KOPT-K1 (cell line): ENCODE results near the gene OGFR.

Source experiments
- H3K27ac ChIP-seq: fragments of 200-600 bp; sonication (generic); 2 replicates; pipeline ENCODE4 v1.5.1; 2016; ENCODE audit warnings: antibody characterized with exemption, mild to moderate bottlenecking, low read depth, low read length; ENCODE audit not compliant: poor library complexity, severe bottlenecking
- H3K36me3 ChIP-seq: fragments of 200-600 bp; sonication (generic); 2 replicates; pipeline ENCODE4 v1.5.1; 2017; ENCODE audit warnings: antibody characterized with exemption, mild to moderate bottlenecking, low read length, moderate library complexity; ENCODE audit not compliant: insufficient read depth
- H3K9me3 ChIP-seq: fragments of 200-600 bp; sonication (generic); 2 replicates; pipeline ENCODE4 v1.5.1; 2017; ENCODE audit warnings: antibody characterized with exemption, low read length, mild to moderate bottlenecking; ENCODE audit not compliant: insufficient read depth, poor library complexity, severe bottlenecking

Gene OGFR

DNA sequence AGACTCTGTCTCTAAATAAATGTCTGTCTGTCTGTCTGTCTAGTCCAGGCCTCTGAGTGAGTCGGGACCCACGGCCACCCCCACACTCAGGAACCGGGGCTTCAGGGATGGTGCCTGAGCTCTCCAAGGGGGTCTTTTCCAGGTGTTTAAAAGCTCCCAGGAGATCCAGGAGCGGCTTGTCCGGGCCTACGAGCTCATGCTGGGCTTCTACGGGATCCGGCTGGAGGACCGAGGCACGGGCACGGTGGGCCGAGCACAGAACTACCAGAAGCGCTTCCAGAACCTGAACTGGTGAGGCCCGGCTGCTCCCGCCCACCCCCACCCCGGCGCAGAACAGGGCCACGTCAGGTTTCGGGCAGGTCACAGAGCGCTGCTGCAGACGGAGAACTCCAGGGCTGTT is 6.7 kb downstream of the OGFR start:
- Histone ChIP-seq H3K9me3 (no peaks in the 10 kb centered on the region), H3K27ac (no peak overlapping the region), H3K36me3 (peaks cover 68% of the 10 kb centered on the region)

DNA sequence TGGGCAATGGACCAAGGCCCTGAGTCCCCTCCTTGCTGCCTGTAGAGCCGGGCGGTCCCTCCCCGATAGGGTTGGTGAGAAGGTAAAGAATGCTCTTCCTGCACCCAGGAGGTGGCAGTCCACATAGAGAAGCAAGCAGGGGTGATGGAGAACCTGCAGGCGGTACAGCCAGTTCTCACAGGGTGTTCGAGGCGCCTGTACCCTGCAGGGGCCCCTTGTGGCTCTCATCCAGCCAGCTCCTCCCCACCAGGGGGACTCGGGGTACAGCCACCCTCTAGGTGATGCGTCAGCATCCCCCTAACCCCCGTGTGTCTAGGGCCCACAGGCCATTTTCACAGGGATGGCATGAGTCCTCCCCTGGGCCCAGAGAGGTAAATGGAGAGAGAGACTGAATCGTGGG is 7.1 kb downstream of the OGFR start:
- no peak overlapping the region for H3K27ac ChIP-seq
- peaks cover 64% of the 10 kb centered on the region for H3K36me3 ChIP-seq
- H3K9me3 ChIP-seq = no peaks in the 10 kb centered on the region

DNA sequence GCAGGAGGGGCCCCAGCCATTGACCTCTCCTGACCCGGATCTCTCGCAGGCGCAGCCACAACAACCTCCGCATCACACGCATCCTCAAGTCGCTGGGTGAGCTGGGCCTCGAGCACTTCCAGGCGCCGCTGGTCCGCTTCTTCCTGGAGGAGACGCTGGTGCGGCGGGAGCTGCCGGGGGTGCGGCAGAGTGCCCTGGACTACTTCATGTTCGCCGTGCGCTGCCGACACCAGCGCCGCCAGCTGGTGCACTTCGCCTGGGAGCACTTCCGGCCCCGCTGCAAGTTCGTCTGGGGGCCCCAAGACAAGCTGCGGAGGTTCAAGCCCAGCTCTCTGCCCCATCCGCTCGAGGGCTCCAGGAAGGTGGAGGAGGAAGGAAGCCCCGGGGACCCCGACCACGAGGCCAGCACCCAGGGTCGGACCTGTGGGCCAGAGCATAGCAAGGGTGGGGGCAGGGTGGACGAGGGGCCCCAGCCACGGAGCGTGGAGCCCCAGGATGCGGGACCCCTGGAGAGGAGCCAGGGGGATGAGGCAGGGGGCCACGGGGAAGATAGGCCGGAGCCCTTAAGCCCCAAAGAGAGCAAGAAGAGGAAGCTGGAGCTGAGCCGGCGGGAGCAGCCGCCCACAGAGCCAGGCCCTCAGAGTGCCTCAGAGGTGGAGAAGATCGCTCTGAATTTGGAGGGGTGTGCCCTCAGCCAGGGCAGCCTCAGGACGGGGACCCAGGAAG is 7.7 kb downstream of the OGFR start:
- Histone ChIP-seq H3K27ac (no peak overlapping the region), H3K9me3 (no peaks in the 10 kb centered on the region), H3K36me3 (peaks cover 57% of the 10 kb centered on the region)

DNA sequence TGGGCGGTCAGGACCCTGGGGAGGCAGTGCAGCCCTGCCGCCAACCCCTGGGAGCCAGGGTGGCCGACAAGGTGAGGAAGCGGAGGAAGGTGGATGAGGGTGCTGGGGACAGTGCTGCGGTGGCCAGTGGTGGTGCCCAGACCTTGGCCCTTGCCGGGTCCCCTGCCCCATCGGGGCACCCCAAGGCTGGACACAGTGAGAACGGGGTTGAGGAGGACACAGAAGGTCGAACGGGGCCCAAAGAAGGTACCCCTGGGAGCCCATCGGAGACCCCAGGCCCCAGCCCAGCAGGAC is 8.2 kb downstream of the OGFR start:
- Histone ChIP-seq H3K9me3 (no peaks in the 10 kb centered on the region), H3K27ac (no peak overlapping the region), H3K36me3 (peaks cover 52% of the 10 kb centered on the region)

DNA sequence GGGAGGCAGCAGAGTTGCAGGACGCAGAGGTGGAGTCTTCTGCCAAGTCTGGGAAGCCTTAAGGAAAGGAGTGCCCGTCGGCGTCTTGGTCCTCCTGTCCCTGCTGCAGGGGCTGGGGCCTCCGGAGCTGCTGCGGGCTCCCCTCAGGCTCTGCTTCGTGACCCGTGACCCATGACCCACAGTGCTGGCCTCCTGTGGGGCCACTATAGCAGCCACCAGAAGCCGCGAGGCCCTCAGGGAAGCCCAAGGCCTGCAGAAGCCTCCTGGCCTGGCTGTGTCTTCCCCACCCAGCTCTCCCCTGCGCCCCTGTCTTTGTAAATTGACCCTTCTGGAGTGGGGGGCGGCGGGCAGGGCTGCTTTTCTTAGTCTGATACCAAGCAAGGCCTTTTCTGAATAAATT is 9.0 kb downstream of the OGFR start:
- Histone ChIP-seq H3K9me3 (no peaks in the 10 kb centered on the region), H3K36me3 (peaks cover 45% of the 10 kb centered on the region)

DNA sequence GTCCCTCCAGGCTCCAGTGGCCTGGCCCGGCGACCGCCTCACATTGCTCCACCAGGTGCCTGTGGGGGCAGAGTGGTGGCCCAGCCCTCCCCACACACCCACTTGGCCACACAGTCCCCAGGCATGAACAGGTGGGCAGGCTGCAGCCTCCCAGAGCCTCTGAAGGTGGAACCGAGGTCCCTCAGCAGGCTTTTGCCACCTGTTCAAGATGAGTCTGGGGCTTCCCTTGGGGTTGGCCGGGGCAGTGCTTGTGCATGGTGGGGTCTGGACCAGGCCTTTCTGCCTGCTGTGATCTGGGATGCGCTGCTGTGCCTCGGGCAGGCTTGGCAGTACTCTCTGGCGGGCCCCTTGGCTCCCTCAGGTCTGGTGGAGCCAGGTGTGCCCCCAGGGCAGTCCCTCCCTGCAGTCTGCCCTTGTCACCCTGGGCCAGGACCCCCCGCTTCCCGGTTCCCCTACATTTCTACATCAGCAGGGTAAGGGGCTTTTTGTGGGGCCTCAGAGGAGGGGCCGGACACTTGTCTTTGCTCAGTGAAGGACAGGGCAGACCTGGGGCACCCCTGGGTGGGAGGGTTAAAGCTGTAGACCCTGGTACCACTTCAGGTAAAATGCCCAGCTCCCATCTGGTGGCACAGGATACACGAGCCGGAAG is 9.5 kb downstream of the OGFR start:
- H3K9me3 ChIP-seq = no peaks in the 10 kb centered on the region
- H3K27ac ChIP-seq = no peak overlapping the region
- H3K36me3 ChIP-seq = peaks cover 39% of the 10 kb centered on the region

More for the DNA sequence above, 9.0 kb downstream of the OGFR start:
- H3K27ac ChIP-seq = no peak overlapping the region

DNA sequence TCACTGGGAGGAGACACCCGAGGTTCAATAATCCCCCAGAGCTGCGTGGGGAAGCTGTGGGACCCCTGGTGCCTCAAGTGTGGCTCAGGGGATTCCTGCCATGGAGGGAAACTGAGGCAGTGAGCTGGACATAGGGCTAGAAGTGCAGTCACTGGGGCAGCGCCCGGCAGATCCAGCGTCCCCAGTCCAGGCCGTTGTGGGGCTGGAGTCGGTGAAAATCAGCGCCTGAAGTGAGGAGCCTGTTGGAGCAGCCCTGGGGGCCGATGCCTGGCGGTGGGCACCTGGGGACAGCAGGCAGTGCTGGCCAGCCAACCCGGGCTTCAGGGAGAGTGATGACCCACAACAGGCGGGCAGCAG is 10.1 kb downstream of the OGFR start:
- Histone ChIP-seq H3K27ac (no peak overlapping the region), H3K36me3 (peaks cover 34% of the 10 kb centered on the region), H3K9me3 (no peaks in the 10 kb centered on the region)

DNA sequence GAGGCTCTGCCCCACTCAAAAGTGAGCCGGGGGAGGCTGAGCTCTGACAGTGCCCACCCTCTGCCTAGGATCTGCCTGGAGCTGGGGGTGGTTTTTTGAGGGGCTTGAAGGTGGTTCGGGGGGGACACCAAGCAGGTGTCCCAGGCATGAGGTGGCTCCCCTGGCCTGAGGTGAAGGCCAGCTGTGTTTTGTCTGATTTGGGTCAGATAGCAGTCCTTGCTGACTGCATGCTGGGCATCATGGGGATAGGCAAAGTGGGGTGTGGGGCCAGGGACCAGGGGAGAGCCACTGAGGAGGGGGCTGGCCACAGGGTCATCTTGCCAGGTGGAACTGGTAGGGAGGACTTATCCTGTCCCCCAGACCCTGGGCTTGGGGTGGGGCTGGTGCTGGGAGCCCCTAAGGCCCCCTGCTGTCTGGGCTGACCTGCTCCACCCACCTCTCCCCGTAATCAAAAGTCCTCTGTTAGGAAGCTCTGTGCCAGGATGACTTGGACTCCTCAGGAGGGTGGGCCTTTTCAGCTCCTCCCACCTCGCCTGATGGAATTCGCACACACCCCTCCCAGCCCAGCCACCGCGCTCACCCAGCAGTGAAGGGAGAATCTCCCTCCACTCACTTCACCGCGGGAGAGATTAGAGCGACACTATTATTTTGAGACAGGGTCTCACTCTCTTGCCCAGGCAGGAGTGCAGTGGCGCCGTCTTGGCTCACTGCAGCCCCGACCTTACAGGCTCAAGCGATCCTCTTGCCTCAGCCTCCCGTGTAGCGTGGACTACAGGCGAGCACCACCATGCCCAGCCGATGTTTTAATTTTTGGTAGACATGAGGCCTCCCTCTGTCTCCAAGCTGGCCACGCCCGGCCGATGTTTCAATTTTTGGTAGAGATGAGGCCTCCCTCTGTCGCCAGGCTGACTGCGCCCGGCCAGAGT is 10.7 kb downstream of the OGFR start:
- Histone ChIP-seq H3K36me3 (peaks cover 28% of the 10 kb centered on the region), H3K27ac (no peak overlapping the region)

DNA sequence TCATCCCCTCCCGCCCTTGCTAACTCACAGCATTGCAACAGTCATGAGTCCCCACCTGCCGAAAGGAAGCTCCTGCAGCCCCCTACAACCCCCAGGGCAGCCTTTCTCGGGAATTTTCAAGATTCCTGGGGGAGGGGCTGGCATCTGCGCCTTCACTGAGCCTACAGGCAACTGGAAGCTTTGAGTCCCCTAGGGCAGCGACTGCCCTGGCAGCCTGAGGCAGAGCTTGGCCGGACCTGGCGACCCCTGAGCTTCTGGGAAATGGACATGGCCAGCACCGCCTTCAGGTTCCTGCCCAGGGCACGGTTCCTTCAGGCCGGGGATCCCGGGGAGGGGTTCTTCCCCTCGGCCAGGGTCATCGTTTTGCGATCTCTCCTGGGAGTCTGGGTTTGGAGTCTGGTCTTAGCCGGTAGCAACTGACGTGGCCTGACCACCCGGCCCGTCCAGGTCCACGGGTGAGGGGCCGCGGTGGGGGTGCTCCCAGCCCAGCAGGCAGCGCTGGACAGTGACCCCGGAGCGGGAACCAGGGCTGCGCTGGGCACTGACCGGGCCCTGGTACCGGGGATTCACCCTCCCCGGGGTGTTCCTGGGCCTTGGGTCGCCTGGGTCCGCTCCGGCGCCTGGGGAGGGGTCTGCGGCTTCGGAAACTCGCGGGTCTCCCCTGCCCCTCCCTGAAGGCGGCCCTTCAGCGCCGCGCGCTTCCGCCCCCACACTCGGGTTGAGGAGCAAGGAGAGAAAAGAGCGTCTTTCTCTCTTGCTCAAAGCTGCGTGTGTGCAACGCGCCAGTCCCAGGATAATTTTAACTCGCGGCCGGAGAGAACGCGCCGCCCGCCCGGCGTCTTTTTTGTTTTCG is 11.6 kb downstream of the OGFR start:
- Histone ChIP-seq H3K36me3 (peaks cover 18% of the 10 kb centered on the region), H3K27ac (no peak overlapping the region), H3K9me3 (no peaks in the 10 kb centered on the region)

More for the DNA sequence above, 10.7 kb downstream of the OGFR start:
- no peaks in the 10 kb centered on the region for H3K9me3 ChIP-seq

DNA sequence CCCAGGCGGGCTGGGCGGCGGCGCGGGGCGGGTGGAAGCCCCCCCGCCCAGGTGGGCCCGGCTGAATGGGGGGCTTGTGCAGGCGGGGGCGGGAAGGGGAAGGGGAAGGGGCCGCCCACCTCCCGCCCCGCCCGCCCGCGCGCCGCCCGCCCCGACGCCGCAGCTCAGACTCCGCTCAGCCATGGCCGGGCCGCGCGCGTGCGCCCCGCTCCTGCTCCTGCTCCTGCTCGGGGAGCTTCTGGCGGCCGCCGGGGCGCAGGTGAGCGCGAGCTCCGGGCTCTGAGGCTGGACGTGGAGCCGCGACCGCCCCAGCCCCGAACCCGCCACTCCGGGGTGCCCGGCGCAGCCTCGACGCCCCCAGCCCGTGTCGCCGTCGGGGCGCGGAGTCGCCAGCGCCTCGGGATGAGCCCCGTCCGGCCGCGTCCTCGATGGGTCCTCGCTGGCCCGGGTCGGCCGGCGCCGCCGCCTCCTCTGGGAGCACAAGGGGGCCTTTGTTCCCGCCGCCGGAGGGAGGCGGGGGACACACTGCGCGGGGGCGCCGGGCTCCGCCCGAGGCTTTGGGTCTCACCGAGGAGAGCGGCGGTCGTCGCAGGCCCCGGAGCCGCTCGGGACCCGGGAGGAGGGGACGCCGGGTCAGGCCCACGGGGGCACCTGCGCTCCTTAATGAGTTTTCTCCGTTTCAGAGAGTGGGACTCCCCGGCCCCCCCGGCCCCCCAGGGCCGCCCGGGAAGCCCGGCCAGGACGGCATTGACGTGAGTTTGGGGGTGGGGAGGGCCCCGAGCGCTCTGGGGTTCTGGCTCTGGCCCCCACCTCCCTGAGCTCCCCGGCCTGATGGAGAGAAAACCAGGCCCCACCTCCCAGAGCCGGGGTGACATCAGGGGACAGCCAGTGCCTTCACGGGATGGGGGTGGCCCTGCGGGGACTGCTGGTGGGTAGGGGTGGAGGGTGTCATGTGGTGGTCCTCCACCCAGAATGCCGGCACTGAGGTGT is 12.5 kb downstream of the OGFR start, which contains the start of gene COL9A3:
COL9A3 (plus strand) TSS at position 167 of the 990 bp plus-strand sequence; CDS start at position 182, 15 bp downstream.
- peaks cover 9% of the 10 kb centered on the region for H3K36me3 ChIP-seq
- H3K27ac ChIP-seq = no peak within 1 kb of the TSS
- no peaks in the 10 kb centered on the region for H3K9me3 ChIP-seq

DNA sequence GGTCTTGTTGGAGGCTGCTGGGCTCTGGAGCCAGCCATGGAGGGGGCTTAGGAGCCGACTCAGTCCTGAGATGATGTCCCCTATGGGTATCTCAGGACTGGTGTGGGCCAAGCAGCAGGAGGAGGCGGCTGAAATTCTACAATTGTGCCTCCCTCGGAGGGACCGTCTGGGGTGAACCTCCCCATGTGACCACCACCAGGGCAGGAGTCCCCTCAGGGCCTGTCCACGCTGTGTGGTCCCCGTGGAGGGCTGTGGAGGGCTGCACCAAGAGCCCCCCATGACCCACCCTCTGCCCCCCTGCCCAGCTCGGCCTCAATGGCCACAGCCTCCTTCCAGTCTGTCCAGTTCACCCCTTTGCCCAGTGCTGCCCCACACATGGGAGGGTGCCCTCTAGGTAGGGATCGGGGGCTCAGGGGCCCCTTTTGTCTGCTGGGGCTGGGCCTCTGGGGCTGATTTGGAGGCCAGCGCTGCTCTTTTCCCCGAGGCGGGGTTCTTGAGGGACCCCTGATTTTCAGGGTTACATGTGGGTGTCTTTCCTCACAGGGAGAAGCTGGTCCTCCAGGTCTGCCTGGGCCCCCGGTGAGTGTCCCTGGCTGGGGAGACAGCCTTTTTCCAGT is 13.4 kb downstream of the OGFR start:
- Histone ChIP-seq H3K36me3 (peaks cover under 1% of the 10 kb centered on the region; the same call in 1 of the 2 replicates), H3K27ac (no peak overlapping the region), H3K9me3 (no peaks in the 10 kb centered on the region)

DNA sequence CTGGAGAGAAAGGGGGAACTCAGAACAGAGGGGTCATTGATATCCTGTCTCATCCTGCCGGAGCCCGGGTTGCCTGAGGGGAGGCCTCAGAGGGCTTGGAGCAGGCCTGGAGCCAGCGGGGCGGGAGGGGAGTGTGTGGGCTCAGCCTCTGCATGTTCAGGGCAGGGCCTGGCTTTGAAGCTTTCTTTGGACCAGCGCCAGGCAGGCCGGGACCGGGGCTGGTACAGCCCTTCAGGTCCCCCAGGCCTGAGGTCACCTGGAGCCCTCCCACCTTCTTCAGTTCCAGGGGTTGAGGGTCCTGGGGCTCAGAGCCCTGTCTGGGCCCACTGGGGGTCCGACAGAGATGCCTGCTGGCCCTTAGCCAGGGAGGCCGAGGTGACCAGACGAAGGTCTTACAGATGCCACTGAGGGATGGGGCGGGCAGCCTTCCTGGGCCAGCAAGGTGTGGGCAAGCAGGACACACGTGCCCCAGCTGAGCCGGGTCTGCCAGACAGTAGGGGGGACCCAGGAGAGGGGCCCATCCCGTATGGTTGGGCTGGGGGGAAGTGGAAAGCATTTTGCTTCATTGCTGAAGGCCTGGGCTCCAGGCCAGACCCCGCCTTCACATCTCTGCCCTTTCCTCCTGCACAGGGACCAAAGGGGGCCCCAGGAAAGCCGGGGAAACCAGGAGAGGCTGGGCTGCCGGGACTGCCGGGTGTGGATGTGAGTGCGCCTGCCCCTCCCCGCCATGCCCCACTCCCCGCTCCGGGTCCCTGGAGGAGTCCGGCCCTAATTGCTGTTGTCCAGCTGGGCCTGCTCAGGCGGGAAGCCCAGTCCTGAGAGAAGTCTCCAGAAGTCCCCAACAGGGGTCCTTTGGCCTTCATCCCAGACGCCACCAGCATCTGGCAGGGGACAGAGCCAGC is 14.2 kb downstream of the OGFR start:
- Histone ChIP-seq H3K9me3 (no peaks in the 10 kb centered on the region), H3K36me3 (no peaks in the 10 kb centered on the region; the same call in 1 of the 2 replicates), H3K27ac (no peak overlapping the region)
